WTC11 (cell line): ENCODE results near the gene NME2. TPM values are rescaled to one million over a fixed set of nuclear protein-coding genes. Genes with fewer than 3 reads are reported as not detected.

Source experiments
- ATAC-seq: fragments of 200-7000 bp; cut with Tn5 transposase; 2 replicates; pipeline ENCODE4 v1.10.0; 2021; ENCODE audit warnings: mild to moderate bottlenecking, moderate library complexity
- CTCF ChIA-PET: fragments of 300-600 bp; sonication (Branson Sonifier 250); formaldehyde crosslinking; loops from one replicate; lab custom pipeline; 2021; ENCODE audit warnings: antibody characterized with exemption; lab: Charles Lee
- POLR2A ChIA-PET: fragments of 350-600 bp; sonication (Branson Sonifier 250); formaldehyde crosslinking; loops from one replicate; lab custom pipeline; 2021; ENCODE audit warnings: antibody characterized with exemption; lab: Charles Lee
- DNase-seq: peaks from one replicate; pipeline ENCODE4 v3.0.0; 2021; ENCODE audit warnings: low spot score
- H3K27ac Mint-ChIP-seq: 2 replicates; pipeline ENCODE4 v1.8.0; 2021; ENCODE audit warnings: mixed read lengths
- H3K27me3 Mint-ChIP-seq: 2 replicates; pipeline ENCODE4 v1.8.0; 2021; ENCODE audit warnings: low read depth, mild to moderate bottlenecking, moderate library complexity, mixed read lengths
- H3K36me3 Mint-ChIP-seq: 2 replicates; pipeline ENCODE4 v1.8.0; 2021; ENCODE audit warnings: mixed read lengths
- H3K4me1 Mint-ChIP-seq: 2 replicates; pipeline ENCODE4 v1.8.0; 2022; ENCODE audit warnings: mixed read lengths
- H3K4me3 Mint-ChIP-seq: 2 replicates; pipeline ENCODE4 v1.8.0; 2021; ENCODE audit warnings: mild to moderate bottlenecking, moderate library complexity, mixed read lengths
- H3K9me3 Mint-ChIP-seq: 2 replicates; pipeline ENCODE4 v1.8.0; 2021; ENCODE audit warnings: mixed read lengths
- ATF3 ChIP-seq: sonication (generic); formaldehyde crosslinking; conservative IDR thresholded peaks from 2 replicates; pipeline ENCODE4 v1.8.1; 2022; ENCODE audit warnings: mild to moderate bottlenecking, missing genetic modification reagents
- CBFB ChIP-seq: sonication (generic); formaldehyde crosslinking; IDR thresholded peaks from 2 replicates; pipeline ENCODE4 v1.8.1; 2022; ENCODE audit warnings: mild to moderate bottlenecking, low read depth, missing genetic modification reagents
- CDX4 ChIP-seq: fragments of 250-450 bp; sonication (Bioruptor Pico); IDR thresholded peaks from 2 replicates; pipeline ENCODE4 v1.9.0; 2021; ENCODE audit warnings: moderate library complexity, mild to moderate bottlenecking, inconsistent platforms, borderline replicate concordance
- CREM ChIP-seq: sonication (generic); formaldehyde crosslinking; IDR thresholded peaks from 2 replicates; pipeline ENCODE4 v1.8.1; 2022; ENCODE audit warnings: mild to moderate bottlenecking, missing genetic modification reagents, moderate library complexity
- FOXJ3 ChIP-seq: sonication (generic); formaldehyde crosslinking; IDR thresholded peaks from 2 replicates; pipeline ENCODE4 v1.9.0; 2021; ENCODE audit warnings: missing genetic modification reagents, mild to moderate bottlenecking, borderline replicate concordance
- KAT7 ChIP-seq: sonication (generic); formaldehyde crosslinking; IDR thresholded peaks from 2 replicates; pipeline ENCODE4 v1.8.1; 2023; ENCODE audit warnings: missing genetic modification reagents, mild to moderate bottlenecking, borderline replicate concordance
- MAX ChIP-seq: sonication (generic); formaldehyde crosslinking; IDR thresholded peaks from 2 replicates; pipeline ENCODE4 v1.8.0; 2022; ENCODE audit warnings: mild to moderate bottlenecking, missing genetic modification reagents
- NFE2L1 ChIP-seq: sonication (generic); formaldehyde crosslinking; IDR thresholded peaks from 2 replicates; pipeline ENCODE4 v1.8.1; 2023; ENCODE audit warnings: missing genetic modification reagents
- PRRX2 ChIP-seq: fragments of 250-450 bp; sonication (Bioruptor Pico); IDR thresholded peaks from 2 replicates; pipeline ENCODE4 v1.8.0; 2021; ENCODE audit warnings: mild to moderate bottlenecking
- RELA ChIP-seq: sonication (generic); formaldehyde crosslinking; IDR thresholded peaks from 2 replicates; pipeline ENCODE4 v1.8.1; 2022; ENCODE audit warnings: missing genetic modification reagents, mild to moderate bottlenecking, borderline replicate concordance
- RORB ChIP-seq: fragments of 250-450 bp; sonication (Bioruptor Pico); IDR thresholded peaks from 2 replicates; pipeline ENCODE4 v1.9.0; 2021; ENCODE audit warnings: mild to moderate bottlenecking
- TEAD1 ChIP-seq: sonication (generic); formaldehyde crosslinking; IDR thresholded peaks from 2 replicates; pipeline ENCODE4 v1.8.0; 2022; ENCODE audit warnings: mild to moderate bottlenecking, missing genetic modification reagents
- TEAD4 ChIP-seq: sonication (generic); formaldehyde crosslinking; IDR thresholded peaks from 2 replicates; pipeline ENCODE4 v1.8.0; 2022; ENCODE audit warnings: mild to moderate bottlenecking, missing genetic modification reagents
- ZNF121 ChIP-seq: sonication (generic); formaldehyde crosslinking; IDR thresholded peaks from 2 replicates; pipeline ENCODE4 v1.8.0; 2023; ENCODE audit warnings: missing genetic modification reagents
- ZNF219 ChIP-seq: sonication (generic); formaldehyde crosslinking; IDR thresholded peaks from 2 replicates; pipeline ENCODE4 v1.8.0; 2023; ENCODE audit warnings: missing genetic modification reagents, mild to moderate bottlenecking, borderline replicate concordance
- ZNF263 ChIP-seq: sonication (generic); formaldehyde crosslinking; IDR thresholded peaks from 2 replicates; pipeline ENCODE4 v1.8.1; 2022; ENCODE audit warnings: low read depth, mild to moderate bottlenecking, moderate library complexity, missing genetic modification reagents
- ZNF396 ChIP-seq: fragments of 250-450 bp; sonication (Bioruptor Pico); IDR thresholded peaks from 2 replicates; pipeline ENCODE4 v1.8.0; 2021; ENCODE audit warnings: mild to moderate bottlenecking, moderate library complexity, borderline replicate concordance
- ZNF512 ChIP-seq: sonication (generic); formaldehyde crosslinking; IDR thresholded peaks from 2 replicates; pipeline ENCODE4 v1.8.1; 2022; ENCODE audit warnings: missing genetic modification reagents, borderline replicate concordance
- total RNA-seq: library from RNA; stranded (reverse); gene quantifications from 3 replicates; pipeline ENCODE4 v1.2.3, GENCODE V29; 2021
- TF ChIP-seq, protein P1 (sequence below): fragments of 250-450 bp; sonication (Bioruptor Pico); IDR thresholded peaks from 2 replicates; pipeline ENCODE4 v1.8.0; 2021; ENCODE audit warnings: mild to moderate bottlenecking
- TF ChIP-seq, protein P2 (sequence below): fragments of 200-600 bp; IDR thresholded peaks from 2 replicates; pipeline ENCODE4 v1.8.0; 2022; ENCODE audit warnings: antibody characterized with exemption

NME2 gene
- total RNA-seq, 1 experiment from 2014 or later = 746 TPM

GRCh38 chr17:51142597-51142996 lies 23.6 kb upstream of the NME2 start:
- no peak overlapping the region for H3K27ac Mint-ChIP-seq
- POLR2A ChIA-PET = no interaction called here
- TF ChIP-seq ZNF121 (CRISPR knock-in tag) (no peak), CDX4 (CRISPR knock-in tag) (no peak)
- no peaks in the 10 kb centered on the region for H3K36me3 Mint-ChIP-seq
- H3K27me3 Mint-ChIP-seq = no peaks in the 10 kb centered on the region; the same call in 1 of the 2 replicates
- H3K4me1 Mint-ChIP-seq = peaks cover 11% of the 10 kb centered on the region
- ATAC-seq (no peak), DNase-seq (no peak)
- CTCF ChIA-PET = interaction anchor here (0.6 kb wide), 1 partner anchor 592 kb away, joined by 3 read pairs; no protein-coding TSS in a partner anchor
- H3K9me3 Mint-ChIP-seq = no peaks in the 10 kb centered on the region
- H3K4me3 Mint-ChIP-seq = no peak overlapping the region

DNA sequence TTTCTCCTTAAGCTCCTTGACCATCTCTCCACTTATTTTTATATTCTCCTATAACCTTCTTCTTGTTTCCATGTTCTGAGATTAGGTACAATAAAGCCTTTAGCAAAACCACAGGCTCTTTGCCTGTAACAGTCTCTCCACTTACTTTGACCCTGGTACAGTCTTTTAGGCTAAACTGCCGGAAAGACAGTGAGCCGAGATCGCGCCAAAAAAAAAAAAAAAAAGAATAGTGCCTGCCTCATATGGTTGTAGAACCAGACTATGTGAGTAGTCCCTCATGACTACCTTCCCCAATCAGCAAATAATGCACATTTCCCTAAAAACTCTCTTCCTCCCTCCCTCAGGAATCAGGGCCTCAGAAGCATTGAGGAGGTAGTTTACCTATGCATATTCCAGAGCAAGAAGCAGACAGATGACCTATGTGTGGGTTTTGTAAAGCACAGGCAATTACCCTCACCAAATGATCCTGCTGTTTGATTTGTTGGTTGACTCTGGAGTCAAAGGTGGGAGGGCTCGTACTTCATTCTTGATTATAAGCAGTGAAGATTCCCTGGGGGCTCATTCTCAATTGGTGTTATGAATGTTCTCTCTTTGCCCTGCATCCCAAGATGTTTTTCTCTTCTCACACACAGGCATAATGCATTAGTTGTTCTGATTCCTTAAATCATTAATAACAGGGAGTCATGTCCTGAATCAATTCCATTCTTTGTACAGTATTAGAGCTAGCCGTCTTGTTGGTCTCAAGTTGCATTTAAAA lies 21.8 kb upstream of the NME2 start:
- Mint-ChIP-seq H3K27me3 (no peaks in the 10 kb centered on the region; the same call in 1 of the 2 replicates), H3K4me1 (peaks cover 11% of the 10 kb centered on the region), H3K36me3 (no peaks in the 10 kb centered on the region), H3K9me3 (no peaks in the 10 kb centered on the region), H3K27ac (peak overlapping the region; percentile 17; the same call in 1 of the 2 replicates), H3K4me3 (no peak overlapping the region)
- TF ChIP-seq TEAD4 (CRISPR knock-in tag) (no peak), RORB (CRISPR knock-in tag) (no peak), MAX (CRISPR knock-in tag) (no peak), ZNF396 (no peak), NFE2L1 (no peak), KAT7 (CRISPR knock-in tag) (no peak), TEAD1 (no peak), ZNF263 (no peak)
- TF ChIP-seq, protein P1, sequence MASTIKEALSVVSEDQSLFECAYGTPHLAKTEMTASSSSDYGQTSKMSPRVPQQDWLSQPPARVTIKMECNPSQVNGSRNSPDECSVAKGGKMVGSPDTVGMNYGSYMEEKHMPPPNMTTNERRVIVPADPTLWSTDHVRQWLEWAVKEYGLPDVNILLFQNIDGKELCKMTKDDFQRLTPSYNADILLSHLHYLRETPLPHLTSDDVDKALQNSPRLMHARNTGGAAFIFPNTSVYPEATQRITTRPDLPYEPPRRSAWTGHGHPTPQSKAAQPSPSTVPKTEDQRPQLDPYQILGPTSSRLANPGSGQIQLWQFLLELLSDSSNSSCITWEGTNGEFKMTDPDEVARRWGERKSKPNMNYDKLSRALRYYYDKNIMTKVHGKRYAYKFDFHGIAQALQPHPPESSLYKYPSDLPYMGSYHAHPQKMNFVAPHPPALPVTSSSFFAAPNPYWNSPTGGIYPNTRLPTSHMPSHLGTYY (CRISPR knock-in tag) = no peak
- TF ChIP-seq, protein P2, sequence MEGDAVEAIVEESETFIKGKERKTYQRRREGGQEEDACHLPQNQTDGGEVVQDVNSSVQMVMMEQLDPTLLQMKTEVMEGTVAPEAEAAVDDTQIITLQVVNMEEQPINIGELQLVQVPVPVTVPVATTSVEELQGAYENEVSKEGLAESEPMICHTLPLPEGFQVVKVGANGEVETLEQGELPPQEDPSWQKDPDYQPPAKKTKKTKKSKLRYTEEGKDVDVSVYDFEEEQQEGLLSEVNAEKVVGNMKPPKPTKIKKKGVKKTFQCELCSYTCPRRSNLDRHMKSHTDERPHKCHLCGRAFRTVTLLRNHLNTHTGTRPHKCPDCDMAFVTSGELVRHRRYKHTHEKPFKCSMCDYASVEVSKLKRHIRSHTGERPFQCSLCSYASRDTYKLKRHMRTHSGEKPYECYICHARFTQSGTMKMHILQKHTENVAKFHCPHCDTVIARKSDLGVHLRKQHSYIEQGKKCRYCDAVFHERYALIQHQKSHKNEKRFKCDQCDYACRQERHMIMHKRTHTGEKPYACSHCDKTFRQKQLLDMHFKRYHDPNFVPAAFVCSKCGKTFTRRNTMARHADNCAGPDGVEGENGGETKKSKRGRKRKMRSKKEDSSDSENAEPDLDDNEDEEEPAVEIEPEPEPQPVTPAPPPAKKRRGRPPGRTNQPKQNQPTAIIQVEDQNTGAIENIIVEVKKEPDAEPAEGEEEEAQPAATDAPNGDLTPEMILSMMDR = no peak
- no peak for DNase-seq
- peak; percentile 80 for ATAC-seq
- ChIA-PET POLR2A (no interaction called here), CTCF (interaction anchor here (0.6 kb wide), 1 partner anchor 16 kb away, joined by 3 read pairs; no protein-coding TSS in a partner anchor)

DNA sequence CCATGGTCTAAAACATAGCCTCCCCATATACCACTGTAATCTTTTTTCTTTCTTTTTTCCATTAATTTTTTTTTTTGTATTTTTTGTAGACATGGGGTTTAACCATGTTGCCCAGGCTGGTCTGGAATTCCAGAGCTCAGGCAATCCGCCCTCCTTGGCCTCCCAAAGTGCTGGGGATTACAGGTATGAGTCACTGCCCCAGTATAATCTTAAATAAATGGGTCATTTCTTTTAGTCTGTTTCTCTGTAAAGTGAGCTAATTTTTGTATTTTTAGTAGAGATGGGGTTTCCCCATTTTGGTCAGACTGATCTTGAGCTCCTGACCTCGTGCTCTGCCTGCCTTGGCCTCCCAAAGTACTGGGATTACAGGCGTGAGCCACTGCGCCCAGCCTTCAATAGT lies 18.6 kb upstream of the NME2 start:
- CTCF ChIA-PET = no interaction called here
- no peak overlapping the region for H3K27ac Mint-ChIP-seq
- peaks cover 11% of the 10 kb centered on the region for H3K4me1 Mint-ChIP-seq
- no peak for TF ChIP-seq PRRX2 (CRISPR knock-in tag)
- TF ChIP-seq, all 79 proteins: peak for 0
- ATAC-seq = no peak
- no peaks in the 10 kb centered on the region for H3K36me3 Mint-ChIP-seq
- POLR2A ChIA-PET = no interaction called here
- H3K9me3 Mint-ChIP-seq = 0 out of 2 replicates have a peak, but pooled peaks cover 3% of the 10 kb centered on the region
- no peak overlapping the region for H3K4me3 Mint-ChIP-seq
- no peaks in the 10 kb centered on the region; the same call in 1 of the 2 replicates for H3K27me3 Mint-ChIP-seq
- no peak for DNase-seq

DNA sequence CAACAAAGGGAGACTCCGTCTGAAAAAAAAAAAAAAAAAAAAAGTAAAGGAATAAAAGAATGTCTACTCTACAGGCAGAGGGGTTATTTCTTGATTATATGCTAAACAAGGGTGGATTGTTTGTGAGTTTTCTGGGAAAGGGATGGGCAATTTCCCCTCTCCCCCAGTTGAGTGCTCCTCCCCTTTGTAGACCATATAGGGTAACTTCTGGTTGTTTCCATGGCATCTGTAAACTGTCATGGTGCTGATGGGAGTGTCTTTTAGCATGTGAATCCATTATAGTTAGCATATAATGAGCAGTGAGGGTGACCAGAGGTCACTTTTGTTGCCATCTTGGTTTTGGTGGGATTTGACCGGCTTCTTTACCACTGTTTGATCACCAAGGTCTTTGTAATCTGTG lies 17.0 kb upstream of the NME2 start:
- DNase-seq = no peak
- Mint-ChIP-seq H3K4me1 (peaks cover 10% of the 10 kb centered on the region), H3K9me3 (0 out of 2 replicates have a peak, but pooled peaks cover 3% of the 10 kb centered on the region), H3K27ac (no peak overlapping the region), H3K27me3 (no peaks in the 10 kb centered on the region; the same call in 1 of the 2 replicates), H3K4me3 (no peak overlapping the region), H3K36me3 (no peaks in the 10 kb centered on the region)
- ChIA-PET POLR2A (interaction anchor here (0.7 kb wide), 1 partner anchor 169 kb away, joined by 4 read pairs; no protein-coding TSS in a partner anchor), CTCF (no interaction called here)
- no peak for ATAC-seq
- TF ChIP-seq ATF3 (no peak), CBFB (no peak), CDX4 (CRISPR knock-in tag) (no peak), ZNF219 (no peak), RELA (no peak), FOXJ3 (CRISPR knock-in tag) (no peak), CREM (CRISPR knock-in tag) (no peak), ZNF512 (CRISPR knock-in tag) (no peak)
